H1 (cell line): ENCODE data around the gene SOX1.

ENCODE experiments used
- CHD7 ChIP-seq: fragments of 300-600 bp; sonication (generic); IDR thresholded peaks from 2 replicates; pipeline ENCODE4 v1.7.1; 2012; ENCODE audit warnings: low read length, moderate library complexity, mild to moderate bottlenecking, inconsistent platforms; ENCODE audit not compliant: insufficient replicate concordance
- CTCF ChIP-seq, 3 experiments: IDR thresholded peaks; 1 replicate in 2 of 3; 2 replicates in 1 of 3; pipeline versions ENCODE4 v1.5.1 to v1.6.1; 2011; ENCODE audit warnings: low read length in 3 of 3, mild to moderate bottlenecking in 3 of 3, inconsistent platforms in 2 of 3, low read depth in 1 of 3, moderate library complexity in 1 of 3; ENCODE audit not compliant: insufficient read depth in 1 of 3; ENCODE audit errors: control extremely low read depth in 1 of 3
- E2F6 ChIP-seq: IDR thresholded peaks from 2 replicates; pipeline ENCODE4 v1.6.1; 2012; ENCODE audit warnings: inconsistent platforms
- POLR2A ChIP-seq, 2 experiments: IDR thresholded peaks; 1 replicate in 1 of 2; 2 replicates in 1 of 2; pipeline ENCODE4 v1.6.1; 2011; ENCODE audit warnings: low read depth in 2 of 2, low read length in 2 of 2, mild to moderate bottlenecking in 2 of 2; ENCODE audit errors: control extremely low read depth in 1 of 2

GRCh38 chr13:112066624-112067004 is 335 bp upstream of the SOX1 start:
- no peak; the same call in 1 of the 2 replicates for TF ChIP-seq E2F6
- TF ChIP-seq CHD7, result no peak
- TF ChIP-seq CTCF (IDR thresholded peaks at IDR 0.05; ENCODE audit: control extremely low read depth in 1 of 3, insufficient read depth in 1 of 3, low read depth in 1 of 3, low read length in 3 of 3), result no peak
- TF ChIP-seq POLR2A (IDR thresholded peaks at IDR 0.05; ENCODE audit: control extremely low read depth in 1 of 2, low read depth in 2 of 2, low read length in 2 of 2), result no peak
